IPS-18c (cell line): ENCODE results near the gene PPP1R12C.

Source experiments
- H3K4me3 ChIP-seq: 2 replicates; pipeline ENCODE4 v1.7.0; 2013; ENCODE audit warnings: low read depth, mild to moderate bottlenecking, low read length, moderate library complexity; ENCODE audit not compliant: insufficient read depth
- H3K9me3 ChIP-seq: one replicate; pipeline ENCODE4 v1.6.1; 2013; ENCODE audit warnings: mild to moderate bottlenecking, low read length, moderate library complexity; ENCODE audit not compliant: control insufficient read depth, insufficient read depth

PPP1R12C gene

GRCh38 chr19:55149078-55150003, 31.9 kb upstream of the PPP1R12C start, which contains the start of gene TNNT1:
Gene TNNT1 (minus strand): TSS chr19:55149206. CDS start chr19:55147157, 2,049 bp downstream.
- no peaks in the 10 kb centered on the region for H3K9me3 ChIP-seq
- peak within 1 kb of the TSS; percentile 32; the same call in 1 of the 2 replicates for H3K4me3 ChIP-seq

GRCh38 chr19:55147545-55148251, 30.3 kb upstream of the PPP1R12C start:
- no peak overlapping the region; the same call in 1 of the 2 replicates for H3K4me3 ChIP-seq
- H3K9me3 ChIP-seq, result no peaks in the 10 kb centered on the region

GRCh38 chr19:55146705-55147273, 29.4 kb upstream of the PPP1R12C start:
- Histone ChIP-seq H3K9me3 (no peaks in the 10 kb centered on the region), H3K4me3 (peak overlapping the region; percentile 65)

- Histone ChIP-seq H3K4me3 (peak overlapping the region; percentile 65), H3K9me3 (no peaks in the 10 kb centered on the region)
These were observed 28.8 kb upstream of the PPP1R12C start for GRCh38 chr19:55146078-55146704.

GRCh38 chr19:55145232-55145631, 27.8 kb upstream of the PPP1R12C start:
- Histone ChIP-seq H3K9me3 (no peaks in the 10 kb centered on the region), H3K4me3 (no peak overlapping the region)

- no peaks in the 10 kb centered on the region for H3K9me3 ChIP-seq
- no peak overlapping the region; the same call in 1 of the 2 replicates for H3K4me3 ChIP-seq
These were observed 24.3 kb upstream of the PPP1R12C start for GRCh38 chr19:55141696-55142095.

- no peaks in the 10 kb centered on the region for H3K9me3 ChIP-seq
- H3K4me3 ChIP-seq, result no peak overlapping the region
These were observed 20.5 kb upstream of the PPP1R12C start for GRCh38 chr19:55137915-55138314.

GRCh38 chr19:55136399-55137102, 19.1 kb upstream of the PPP1R12C start:
- Histone ChIP-seq H3K9me3 (no peaks in the 10 kb centered on the region), H3K4me3 (no peak overlapping the region)

- Histone ChIP-seq H3K4me3 (no peak overlapping the region), H3K9me3 (no peaks in the 10 kb centered on the region)
These were observed 17.3 kb upstream of the PPP1R12C start for GRCh38 chr19:55134736-55135135.

GRCh38 chr19:55133639-55134444, 16.4 kb upstream of the PPP1R12C start:
- Histone ChIP-seq H3K9me3 (no peaks in the 10 kb centered on the region), H3K4me3 (no peak overlapping the region)

GRCh38 chr19:55132453-55133129, 15.2 kb upstream of the PPP1R12C start:
- Histone ChIP-seq H3K9me3 (no peaks in the 10 kb centered on the region), H3K4me3 (no peak overlapping the region)

- Histone ChIP-seq H3K4me3 (no peak overlapping the region), H3K9me3 (no peaks in the 10 kb centered on the region)
These were observed 14.0 kb upstream of the PPP1R12C start for GRCh38 chr19:55131421-55131820.

GRCh38 chr19:55119053-55119452, 1.6 kb upstream of the PPP1R12C start:
- Histone ChIP-seq H3K9me3 (no peaks in the 10 kb centered on the region), H3K4me3 (peak overlapping the region; percentile 77; the same call in 1 of the 2 replicates)

- Histone ChIP-seq H3K4me3 (peak overlapping the region; percentile 77), H3K9me3 (no peaks in the 10 kb centered on the region)
These were observed 1.1 kb upstream of the PPP1R12C start for GRCh38 chr19:55118401-55118991.

- no peaks in the 10 kb centered on the region for H3K9me3 ChIP-seq
- peak overlapping the region; percentile 77 for H3K4me3 ChIP-seq
These were observed 390 bp upstream of the PPP1R12C start for GRCh38 chr19:55117663-55118391.
